ENCODE measurements around the gene NRL.
"Not testable (repeated sequence)": the region's sequence is repeated elsewhere in the genome, so short reads cannot be mapped to it uniquely, and the experiment has no call there.

NRL gene

DNA sequence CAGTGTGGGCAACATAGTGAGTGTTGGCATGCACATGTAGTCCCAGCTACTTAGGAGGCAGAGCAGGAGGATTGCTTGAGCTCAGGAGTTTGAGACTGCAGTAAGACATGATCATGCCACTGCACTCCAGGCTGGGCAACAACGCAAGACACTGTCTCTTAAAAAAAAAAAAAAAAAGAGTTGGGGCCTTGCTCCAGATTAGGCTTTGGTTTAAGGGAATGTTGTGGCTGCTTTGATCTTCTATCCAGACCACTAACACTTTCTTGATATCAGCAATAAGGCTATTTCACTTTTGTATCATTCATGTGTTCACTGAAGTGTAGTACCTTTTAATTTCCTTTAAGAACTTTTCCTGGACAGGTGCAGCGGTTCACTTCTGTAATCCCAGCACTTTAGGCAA lies 12.9 kb upstream of the NRL start:
- in situ Hi-C loops (cut with MboI; ENCODE audit: low sequenced_read_pairs) = no loop called here

DNA sequence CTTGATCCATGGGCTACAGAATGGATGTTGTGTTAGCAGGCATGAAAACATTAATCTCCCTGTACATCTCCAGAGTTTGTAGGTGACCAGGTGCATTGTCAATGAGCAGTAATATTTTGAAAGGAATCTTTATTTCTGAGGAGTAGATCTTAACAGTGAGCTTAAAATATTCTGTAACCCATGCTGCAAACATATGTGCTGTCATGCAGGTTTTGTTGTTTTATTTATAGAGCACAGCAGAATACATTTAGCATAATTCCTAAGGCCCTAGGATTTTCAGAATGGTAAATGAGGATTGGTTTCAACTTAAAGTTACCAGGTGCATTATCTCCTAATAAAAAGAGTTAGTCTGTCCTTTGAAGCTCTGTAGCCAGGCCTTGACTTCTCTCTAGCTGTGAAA lies 12.2 kb upstream of the NRL start:
- in situ Hi-C loops (cut with MboI; ENCODE audit: low sequenced_read_pairs) = no loop called here

DNA sequence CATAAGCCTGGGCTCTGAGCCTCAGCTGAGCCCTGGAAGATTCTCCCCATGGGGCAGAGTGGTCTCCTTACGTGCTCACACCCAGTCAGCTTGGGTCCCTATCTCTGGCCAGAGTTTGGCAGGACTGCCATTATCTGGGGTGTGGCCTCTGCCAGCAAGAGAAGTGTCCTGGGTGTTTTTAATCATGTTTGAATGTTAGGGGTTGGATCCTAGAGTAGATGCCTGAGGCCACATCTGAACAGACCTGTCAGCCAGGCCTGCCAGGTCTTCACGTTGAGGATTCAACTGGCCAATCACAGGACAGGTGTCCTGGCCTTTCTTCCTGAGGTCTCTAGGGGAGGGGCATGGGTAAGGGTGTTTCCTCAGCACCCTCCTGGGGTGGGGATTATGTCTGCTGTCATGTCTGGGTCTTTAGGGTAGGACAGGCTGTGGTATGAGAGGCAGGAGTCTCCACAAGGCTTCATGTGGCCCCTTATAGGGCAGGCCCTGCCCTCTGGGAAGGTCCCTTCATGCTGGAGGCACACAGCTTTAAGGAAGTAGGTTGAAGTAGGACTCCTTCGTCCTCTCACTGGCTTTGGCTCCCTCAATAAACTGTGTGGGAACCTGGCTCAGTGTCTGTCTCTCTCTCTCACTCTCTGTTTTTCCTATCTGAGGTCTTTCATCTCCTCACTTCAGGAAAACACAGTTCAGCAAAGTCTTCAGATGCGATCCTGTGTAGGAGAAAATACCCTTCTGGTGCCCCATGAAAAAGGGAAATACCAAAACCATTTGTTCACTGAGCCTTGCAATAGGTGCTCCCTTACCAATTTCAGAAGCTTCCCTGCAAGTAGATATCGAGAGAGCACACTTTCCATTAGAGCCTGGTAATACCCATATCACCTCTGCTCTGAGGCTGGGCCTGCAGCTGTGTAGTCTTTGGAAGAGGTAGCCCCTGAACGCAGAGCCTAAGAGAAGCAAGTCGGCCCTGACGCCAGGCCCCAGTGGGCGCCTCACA lies 9.0 kb upstream of the NRL start:
- in situ Hi-C loops (cut with MboI; ENCODE audit: low sequenced_read_pairs) = no loop called here

DNA sequence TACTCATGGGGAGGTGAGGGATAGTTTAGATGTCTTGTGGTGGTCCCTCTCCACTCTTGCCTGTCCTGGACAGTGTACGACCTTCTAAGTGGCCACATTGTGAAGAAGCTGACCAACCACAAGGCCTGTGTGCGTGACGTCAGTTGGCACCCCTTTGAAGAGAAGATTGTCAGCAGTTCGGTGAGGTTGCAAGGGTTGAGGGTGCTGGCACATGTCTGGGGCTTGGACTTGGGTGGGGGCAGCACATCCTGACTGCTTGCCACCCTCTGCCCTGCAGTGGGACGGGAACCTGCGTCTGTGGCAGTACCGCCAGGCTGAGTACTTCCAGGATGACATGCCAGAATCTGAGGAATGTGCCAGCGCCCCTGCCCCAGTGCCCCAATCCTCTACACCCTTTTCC lies 8.1 kb upstream of the NRL start:
- in situ Hi-C loops (cut with MboI; ENCODE audit: low sequenced_read_pairs) = no loop called here

DNA sequence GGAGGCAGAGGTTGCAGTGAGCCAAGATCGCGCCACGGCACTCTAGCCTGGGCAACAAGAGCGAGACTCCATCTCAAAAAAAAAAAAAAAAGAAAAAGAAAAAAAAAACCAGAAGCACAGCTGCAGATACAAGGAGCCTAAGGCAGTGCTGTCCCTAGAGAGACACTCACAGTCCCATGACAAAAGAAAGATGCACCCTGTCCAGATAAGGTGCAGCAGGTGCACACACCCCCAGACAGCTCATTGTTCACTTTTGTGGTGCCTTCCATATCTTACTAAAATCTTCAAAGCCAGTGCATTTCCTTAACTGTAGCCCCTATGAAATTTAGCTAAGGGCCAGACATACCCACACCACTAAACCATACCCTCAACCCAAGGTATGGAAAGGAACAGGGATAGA lies 7.7 kb upstream of the NRL start:
- in situ Hi-C loops (cut with MboI; ENCODE audit: low sequenced_read_pairs) = no loop called here

DNA sequence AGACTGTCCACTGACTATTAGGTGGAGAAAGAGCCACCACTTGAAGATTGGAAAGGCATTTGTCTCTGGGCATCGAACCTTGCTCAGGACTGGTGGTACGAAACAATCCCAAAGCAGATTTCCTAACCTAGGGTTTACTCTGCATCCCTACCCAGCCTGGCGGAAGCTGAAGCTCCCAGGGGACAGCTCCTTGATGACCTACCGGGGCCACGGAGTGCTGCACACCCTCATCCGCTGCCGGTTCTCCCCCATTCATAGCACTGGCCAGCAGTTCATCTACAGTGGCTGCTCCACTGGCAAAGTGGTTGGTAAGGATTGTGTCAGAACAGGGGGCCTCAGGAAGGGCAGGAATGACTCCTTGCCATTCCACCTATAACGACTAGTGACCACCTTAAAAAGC lies 6.5 kb upstream of the NRL start:
- in situ Hi-C loops (cut with MboI; ENCODE audit: low sequenced_read_pairs) = no loop called here

DNA sequence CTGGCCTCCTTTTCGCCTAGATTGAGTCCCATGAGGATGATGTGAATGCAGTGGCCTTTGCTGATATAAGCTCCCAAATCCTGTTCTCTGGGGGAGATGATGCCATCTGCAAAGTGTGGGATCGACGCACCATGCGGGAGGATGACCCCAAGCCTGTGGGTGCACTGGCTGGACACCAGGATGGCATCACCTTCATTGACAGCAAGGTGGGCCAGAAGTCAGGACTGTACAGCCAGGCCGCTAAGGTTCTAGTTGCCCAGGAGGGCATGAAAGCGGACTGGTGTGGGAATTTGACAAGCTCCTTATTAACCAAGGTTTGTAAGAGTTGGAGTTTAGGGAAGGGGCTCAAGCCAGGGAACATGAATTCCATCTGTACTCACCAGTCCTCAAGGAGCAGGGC lies 4.9 kb upstream of the NRL start:
- in situ Hi-C loops (cut with MboI; ENCODE audit: low sequenced_read_pairs) = no loop called here

DNA sequence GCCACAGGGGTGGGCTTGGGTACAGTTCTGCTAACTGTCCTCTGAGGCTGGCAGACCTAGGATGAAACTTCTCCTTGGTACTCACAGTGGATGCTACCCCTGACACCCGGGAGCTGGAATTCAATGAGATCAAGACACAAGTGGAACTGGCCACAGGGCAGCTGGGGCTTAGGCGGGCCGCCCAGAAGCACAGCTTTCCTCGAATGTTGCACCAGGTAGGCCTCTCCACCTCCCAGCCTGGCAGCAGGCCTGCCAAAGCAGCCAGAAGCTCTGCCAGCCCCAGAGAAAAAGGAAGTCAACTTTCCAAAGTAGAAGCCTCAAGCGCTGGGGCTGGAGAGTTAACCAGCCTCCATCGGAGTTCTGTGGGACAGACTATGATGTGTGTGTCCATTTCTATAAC lies 2.4 kb upstream of the NRL start:
- in situ Hi-C loops (cut with MboI; ENCODE audit: low sequenced_read_pairs) = no loop called here

DNA sequence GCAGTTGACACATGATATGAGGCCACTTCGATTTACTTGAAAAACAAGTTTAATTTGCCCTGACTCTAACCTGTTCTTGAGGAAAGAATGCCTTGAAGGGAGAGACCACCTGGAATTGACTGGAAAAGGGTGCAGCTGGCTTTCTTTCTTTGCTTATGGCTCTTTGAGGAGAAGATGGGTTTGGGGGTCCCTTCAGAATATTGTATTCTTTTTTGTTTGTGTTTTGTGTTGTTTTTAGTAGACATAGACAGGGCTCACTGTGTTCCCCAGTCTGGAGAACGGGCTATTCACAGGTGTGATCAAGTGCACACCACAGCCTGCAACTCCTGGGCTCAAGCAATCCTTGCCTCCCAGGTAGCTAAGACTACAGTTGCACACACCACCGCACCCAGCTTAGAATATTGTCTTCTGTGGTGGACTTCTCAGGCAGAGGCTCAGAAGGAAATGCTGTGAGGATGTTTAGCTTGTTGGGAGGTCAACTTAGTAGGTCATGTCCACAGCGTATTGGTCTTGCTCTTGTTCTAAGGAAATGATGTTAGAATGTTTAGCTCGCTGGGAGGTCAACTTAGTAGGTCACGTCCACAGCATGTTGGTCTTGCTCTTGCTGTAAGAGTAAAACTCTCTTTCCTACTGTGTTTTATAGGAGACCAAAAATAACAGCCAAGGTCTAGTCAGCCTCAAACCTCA lies 1.5 kb upstream of the NRL start:
- in situ Hi-C loops (cut with MboI; ENCODE audit: low sequenced_read_pairs) = no loop called here

DNA sequence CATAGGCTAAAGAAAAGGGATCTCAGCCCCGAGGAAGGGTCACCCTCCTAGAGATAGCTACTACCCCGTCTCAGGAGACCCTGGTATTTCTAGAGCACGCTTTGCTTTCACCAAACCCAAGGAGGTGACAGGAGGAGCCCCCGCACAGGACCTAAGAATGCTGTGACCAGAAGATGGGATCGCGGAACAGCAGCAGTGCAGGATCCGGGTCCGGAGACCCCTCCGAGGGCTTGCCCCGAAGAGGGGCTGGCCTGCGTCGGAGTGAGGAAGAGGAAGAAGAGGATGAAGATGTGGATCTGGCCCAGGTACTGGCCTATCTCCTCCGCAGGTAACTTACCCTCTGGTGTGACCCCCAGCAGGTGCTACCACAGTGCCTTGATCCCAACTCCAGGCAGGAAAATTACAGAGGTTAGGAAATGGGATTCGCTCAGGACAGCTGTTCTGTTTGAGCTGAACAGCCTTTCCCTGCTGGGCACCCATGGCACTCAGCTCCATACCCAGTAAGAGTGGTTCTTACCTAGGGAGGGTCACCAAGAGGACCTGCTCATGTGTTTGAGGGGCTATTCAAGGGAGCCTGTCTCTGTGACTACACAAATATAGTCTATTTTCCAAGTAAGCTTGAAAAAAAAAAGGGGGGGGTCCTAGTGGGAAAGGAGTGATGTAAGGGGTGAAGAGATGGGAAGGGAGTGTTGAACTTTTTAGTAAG lies 826 bp upstream of the NRL start:
- in situ Hi-C loops (cut with MboI; ENCODE audit: low sequenced_read_pairs) = no loop called here

DNA sequence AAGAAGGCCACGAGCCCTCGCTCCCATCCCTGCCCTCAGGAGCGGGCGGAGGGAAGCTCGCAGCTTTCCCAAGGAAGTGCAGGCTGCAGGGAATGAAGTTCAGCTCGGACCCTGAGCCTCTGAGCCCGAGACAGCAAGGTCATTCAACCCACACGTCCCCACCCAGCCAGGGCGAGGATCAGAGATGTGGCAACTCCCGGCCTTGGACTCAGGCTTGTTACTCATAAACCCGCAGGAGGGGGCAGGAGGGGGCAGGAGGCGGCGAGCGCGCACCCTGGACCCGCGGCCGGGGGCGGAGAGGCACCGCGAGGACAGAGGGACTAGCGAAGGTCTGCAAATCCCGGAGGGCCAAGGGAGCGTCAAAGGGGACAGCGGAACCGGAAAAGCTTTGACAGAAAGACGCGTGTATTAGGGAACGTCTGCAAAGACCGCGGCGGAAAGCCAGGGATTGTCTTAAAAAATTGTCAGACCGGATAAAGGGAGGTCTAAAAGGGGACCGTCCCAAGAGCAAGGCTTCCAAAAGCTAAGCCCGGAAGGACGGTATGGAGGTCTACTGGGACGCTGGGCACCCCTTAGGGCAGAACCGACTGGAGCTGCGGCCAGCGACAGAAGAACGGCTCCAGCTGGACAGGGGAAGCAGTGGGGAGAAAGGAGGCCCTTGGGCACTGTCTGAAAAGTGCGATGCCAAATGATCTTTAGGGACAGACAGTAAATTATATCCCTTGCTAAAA lies 783 bp downstream of the NRL start:
- in situ Hi-C loops (cut with MboI; ENCODE audit: low sequenced_read_pairs) = no loop called here

DNA sequence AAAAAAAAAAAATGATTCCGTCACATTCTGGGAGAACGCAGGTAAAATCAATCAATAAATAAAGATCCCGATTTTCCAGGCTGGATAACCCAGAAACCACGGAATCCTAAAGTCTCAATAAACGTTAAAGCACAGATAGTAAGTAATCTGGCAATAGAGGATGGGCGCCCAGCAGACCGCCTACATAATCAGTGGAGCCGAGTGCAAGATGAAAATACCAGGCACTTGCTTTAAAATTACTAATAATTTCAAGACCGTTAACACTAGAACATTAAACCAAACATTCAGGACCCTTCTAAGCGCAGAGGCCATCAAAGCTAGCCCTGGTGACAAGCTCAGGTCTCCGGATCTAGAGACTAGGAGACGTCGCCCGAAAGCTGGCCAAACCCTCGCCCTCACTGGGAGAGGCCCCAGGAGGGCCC lies 1.4 kb downstream of the NRL start:
- in situ Hi-C loops (cut with MboI; ENCODE audit: low sequenced_read_pairs) = no loop called here

DNA sequence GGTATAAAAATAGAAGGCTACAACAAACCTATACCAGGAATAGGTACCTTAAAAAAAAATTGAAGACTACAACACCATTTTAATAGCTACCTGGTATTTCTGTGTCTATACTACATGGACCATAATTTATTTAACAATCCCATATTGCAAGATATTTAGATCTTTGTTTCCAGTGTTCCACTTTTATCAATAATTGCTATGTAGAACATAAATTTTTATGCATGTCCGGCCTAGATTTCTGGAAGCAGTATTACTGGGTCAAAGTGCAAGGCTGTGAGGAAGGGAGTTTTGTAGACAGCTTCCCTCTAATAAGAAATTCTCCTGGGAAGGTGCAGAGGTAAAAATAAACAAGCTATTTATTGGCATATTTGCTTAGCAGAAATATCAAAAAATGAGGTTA lies 4.2 kb downstream of the NRL start:
- in situ Hi-C loops (cut with MboI; ENCODE audit: low sequenced_read_pairs) = no loop called here

DNA sequence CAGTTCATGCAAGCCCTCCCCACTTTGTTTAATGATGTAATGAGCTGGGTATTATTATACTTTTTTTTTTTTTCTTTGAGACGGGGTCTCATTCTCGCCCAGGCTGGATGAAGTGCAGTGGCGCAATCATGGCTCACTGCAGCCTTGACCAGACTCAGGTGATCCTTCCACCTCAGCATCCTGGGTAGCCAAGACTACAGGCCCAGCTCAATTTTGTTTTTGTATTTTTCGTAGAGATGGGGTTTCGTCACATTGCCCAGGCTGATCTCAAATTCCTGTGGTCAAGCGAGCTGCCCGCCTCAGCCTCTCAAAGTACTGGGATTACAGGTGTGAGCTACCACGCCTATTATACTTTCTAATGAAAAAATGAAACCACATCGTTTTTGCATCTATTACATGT lies 4.7 kb downstream of the NRL start:
- in situ Hi-C loops (cut with MboI; ENCODE audit: low sequenced_read_pairs) = no loop called here

DNA sequence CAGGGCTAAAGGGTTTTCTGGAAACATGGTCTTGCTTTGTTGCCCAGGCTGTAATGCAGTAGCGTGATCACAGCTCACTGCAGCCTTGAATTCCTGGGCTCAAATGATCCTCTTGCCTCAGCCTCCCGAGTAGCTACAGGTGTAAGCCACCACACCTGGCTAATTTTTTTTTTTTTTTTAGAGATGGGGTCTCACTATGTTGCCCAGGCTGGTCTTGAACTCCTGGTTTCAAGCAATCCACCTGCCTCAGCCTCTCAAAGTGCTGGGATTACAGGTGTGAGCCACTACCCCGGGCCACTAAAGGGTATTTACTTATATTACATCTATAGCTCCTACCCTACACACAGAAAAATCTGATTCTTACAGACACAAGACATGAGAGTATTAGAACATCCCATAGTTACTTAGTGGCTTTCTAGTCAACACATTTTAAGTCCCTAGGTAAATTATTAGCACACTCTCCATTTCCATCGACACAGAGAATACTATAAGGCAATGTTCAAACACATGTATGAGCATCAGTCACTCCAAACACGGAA lies 6.3 kb downstream of the NRL start:
- in situ Hi-C loops (cut with MboI; ENCODE audit: low sequenced_read_pairs) = no loop called here

DNA sequence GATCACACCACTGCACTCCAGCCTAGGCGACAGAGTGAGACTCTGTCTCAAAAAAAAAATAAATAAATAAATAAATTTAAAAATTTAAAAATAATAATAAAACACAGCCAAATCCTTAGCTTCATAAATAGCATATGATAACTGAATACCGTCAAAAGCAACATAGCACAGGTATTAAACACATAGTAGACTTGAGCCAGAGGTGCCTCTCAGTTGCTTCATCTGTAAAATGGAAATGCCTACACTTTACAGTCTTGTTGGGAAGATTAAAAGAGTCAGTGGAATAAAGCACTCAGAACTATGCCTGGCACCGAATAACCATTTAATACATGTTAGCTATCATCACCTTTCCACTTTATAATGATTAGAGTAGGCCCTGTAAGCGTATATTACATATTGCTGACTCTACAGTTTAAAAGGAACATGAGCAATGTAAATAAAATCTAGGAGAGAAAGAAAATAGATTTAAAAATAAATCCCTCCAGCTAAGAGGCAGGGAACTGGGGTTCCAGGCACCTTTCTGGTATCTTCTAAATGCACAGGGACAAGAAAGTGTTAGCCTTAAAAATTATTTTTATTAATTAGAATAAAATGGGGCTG lies 8.0 kb downstream of the NRL start:
- in situ Hi-C loops (cut with MboI; ENCODE audit: low sequenced_read_pairs) = no loop called here

DNA sequence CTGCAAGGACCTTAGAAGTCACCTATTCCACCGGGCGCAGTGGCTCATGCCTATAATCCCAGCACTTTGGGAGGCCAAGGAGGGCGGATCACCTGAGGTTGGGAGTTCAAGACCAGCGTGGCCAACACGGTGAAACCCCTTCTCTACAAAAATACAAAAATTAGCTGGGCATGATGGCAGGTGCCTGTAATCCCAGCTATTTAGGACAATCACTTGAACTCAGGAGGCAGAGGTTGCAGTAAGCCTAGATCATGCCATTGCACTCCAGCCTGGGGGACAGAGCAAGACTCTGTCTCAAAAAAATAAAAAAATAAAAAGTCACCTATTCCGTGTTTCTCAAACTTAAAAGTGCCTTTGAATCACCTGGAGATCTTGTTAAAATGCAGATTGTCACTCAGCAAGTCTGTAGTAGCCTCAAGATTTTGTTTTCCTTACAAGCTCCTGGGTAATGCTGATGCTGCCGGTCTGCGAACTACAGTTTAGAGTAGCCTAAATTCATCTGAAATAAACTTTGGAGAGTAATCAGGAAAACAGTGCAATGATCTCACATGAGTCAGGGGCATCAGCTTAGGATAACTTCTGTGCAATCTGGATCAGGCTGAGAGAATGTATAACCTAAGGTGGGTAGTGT lies 9.0 kb downstream of the NRL start:
- in situ Hi-C loops (cut with MboI; ENCODE audit: low sequenced_read_pairs) = not testable (repeated sequence)

DNA sequence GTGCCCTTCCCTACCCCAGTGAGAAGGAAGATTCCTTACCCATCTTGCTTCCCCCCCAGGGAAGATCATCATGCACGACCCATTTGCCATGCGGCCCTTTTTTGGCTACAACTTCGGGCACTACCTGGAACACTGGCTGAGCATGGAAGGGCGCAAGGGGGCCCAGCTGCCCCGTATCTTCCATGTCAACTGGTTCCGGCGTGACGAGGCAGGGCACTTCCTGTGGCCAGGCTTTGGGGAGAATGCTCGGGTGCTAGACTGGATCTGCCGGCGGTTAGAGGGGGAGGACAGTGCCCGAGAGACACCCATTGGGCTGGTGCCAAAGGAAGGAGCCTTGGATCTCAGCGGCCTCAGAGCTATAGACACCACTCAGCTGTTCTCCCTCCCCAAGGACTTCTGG lies 11.3 kb downstream of the NRL start:
- in situ Hi-C loops (cut with MboI; ENCODE audit: low sequenced_read_pairs) = no loop called here

DNA sequence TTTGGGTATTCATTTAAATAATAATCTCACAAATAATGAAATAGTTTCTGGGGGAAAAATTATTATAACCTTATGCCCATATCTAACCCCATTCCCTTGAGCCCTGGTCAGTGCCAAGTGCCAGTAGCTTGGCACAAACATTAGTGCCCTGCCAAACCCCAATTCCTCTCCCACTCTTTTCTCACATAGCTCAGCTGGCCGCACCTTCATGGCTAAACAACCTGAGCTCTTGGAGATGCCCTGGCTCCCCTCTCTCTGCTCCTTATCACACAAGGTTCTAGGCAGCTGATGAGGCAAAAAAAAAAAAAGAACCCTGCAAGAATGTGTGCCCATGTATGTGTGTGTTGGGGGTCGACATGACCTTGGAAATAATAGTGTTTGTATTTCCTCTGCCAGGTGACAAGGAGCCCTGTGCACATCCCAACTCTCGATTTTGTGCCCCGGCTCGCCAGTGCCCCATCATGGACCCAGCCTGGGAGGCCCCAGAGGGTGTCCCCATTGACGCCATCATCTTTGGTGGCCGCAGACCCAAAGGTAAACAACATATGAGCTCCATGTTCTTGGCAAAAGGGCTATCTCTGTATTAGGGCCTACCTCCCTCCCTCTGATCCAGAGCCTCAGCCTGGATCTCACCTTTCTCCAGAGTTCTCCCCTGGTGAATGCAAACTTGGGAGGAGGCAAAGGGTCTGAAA lies 12.2 kb downstream of the NRL start:
- in situ Hi-C loops (cut with MboI; ENCODE audit: low sequenced_read_pairs) = no loop called here
